ENCODE results near the gene KIAA1549.
A peak's percentile ranks its signal among the peaks of the same experiment; 100 is the strongest.
"Not testable (repeated sequence)": the region's sequence is repeated elsewhere in the genome, so short reads cannot be mapped to it uniquely, and the experiment has no call there.

KIAA1549 gene

GRCh38 chr7:138945154-138945553 is 36.0 kb downstream of the KIAA1549 start:
- no peak for DNase-seq

GRCh38 chr7:138944592-138944991 is 36.6 kb downstream of the KIAA1549 start:
- DNase-seq, result no peak

- DNase-seq, result peak in 15 of 56 donors; percentile 10 to 45 (median 23)
Measured at GRCh38 chr7:138943061-138943460, 38.1 kb downstream of the KIAA1549 start.

GRCh38 chr7:138941545-138941944 is 39.6 kb downstream of the KIAA1549 start:
- no peak for DNase-seq

- not testable (repeated sequence) for DNase-seq
Measured at GRCh38 chr7:138940602-138941001, 40.6 kb downstream of the KIAA1549 start.

- no peak for DNase-seq
Measured at GRCh38 chr7:138937484-138937883, 43.7 kb downstream of the KIAA1549 start.

- peak in 1 of 56 donors; percentile 9 for DNase-seq
Measured at GRCh38 chr7:138935465-138936011, 45.7 kb downstream of the KIAA1549 start.

GRCh38 chr7:138934861-138935260 is 46.3 kb downstream of the KIAA1549 start:
- no peak for DNase-seq

- DNase-seq, result no peak
Measured at GRCh38 chr7:138934367-138934766, 46.8 kb downstream of the KIAA1549 start.

GRCh38 chr7:138932870-138933269 is 48.3 kb downstream of the KIAA1549 start:
- no peak for DNase-seq

- no peak for DNase-seq
Measured at GRCh38 chr7:138932427-138932826, 48.8 kb downstream of the KIAA1549 start.

- no peak for DNase-seq
Measured at GRCh38 chr7:138929969-138930368, 51.2 kb downstream of the KIAA1549 start.

GRCh38 chr7:138926241-138926612 is 55.0 kb downstream of the KIAA1549 start:
- no peak for DNase-seq

- DNase-seq, result peak in 1 of 56 donors; percentile 12
Measured at GRCh38 chr7:138924501-138925225, 56.5 kb downstream of the KIAA1549 start.

GRCh38 chr7:138921277-138921676 is 59.9 kb downstream of the KIAA1549 start:
- DNase-seq, result no peak

GRCh38 chr7:138919911-138920310 is 61.3 kb downstream of the KIAA1549 start:
- no peak for DNase-seq

GRCh38 chr7:138919216-138919615 is 62.0 kb downstream of the KIAA1549 start:
- peak in 5 of 56 donors; percentile 6 to 41 (median 16) for DNase-seq

GRCh38 chr7:138918756-138919155 is 62.4 kb downstream of the KIAA1549 start:
- DNase-seq, result peak in 6 of 56 donors; percentile 12 to 58 (median 32)

GRCh38 chr7:138918176-138918575 is 63.0 kb downstream of the KIAA1549 start:
- DNase-seq, result no peak

- no peak for DNase-seq
Measured at GRCh38 chr7:138917771-138918170, 63.4 kb downstream of the KIAA1549 start.

- DNase-seq, result no peak
Measured at GRCh38 chr7:138916731-138917130, 64.5 kb downstream of the KIAA1549 start.

- DNase-seq, result no peak
Measured at GRCh38 chr7:138916275-138916674, 64.9 kb downstream of the KIAA1549 start.

- no peak for DNase-seq
Measured at GRCh38 chr7:138913783-138914182, 67.4 kb downstream of the KIAA1549 start.
